Mucosa of descending colon (tissue), 3 donors: Measurements from ENCODE around the gene RPL7A. TPM values are rescaled to one million over a fixed set of nuclear protein-coding genes. Genes with fewer than 3 reads are reported as not detected.
"Not testable (repeated sequence)": the region's sequence is repeated elsewhere in the genome, so short reads cannot be mapped to it uniquely, and the experiment has no call there.

Experiments
- ATAC-seq: fragments of 200-7000 bp; cut with Tn5 transposase; one replicate; pipeline ENCODE4 v1.9.1; 2020; ENCODE audit warnings: mild to moderate bottlenecking, moderate library complexity
- DNase-seq, 3 donors: peaks; one replicate each; pipeline ENCODE4 v3.0.0-alpha.2; 2020
- H3K36me3 ChIP-seq: fragments of 200-600 bp; one replicate; pipeline ENCODE4 v1.8.0; 2021; ENCODE audit warnings: low read depth, mild to moderate bottlenecking
- H3K4me1 ChIP-seq: fragments of 200-600 bp; one replicate; pipeline ENCODE4 v1.8.0; 2021; ENCODE audit warnings: low read depth, mild to moderate bottlenecking
- H3K4me3 ChIP-seq: fragments of 200-600 bp; one replicate; pipeline ENCODE4 v1.8.0; 2021; ENCODE audit warnings: mild to moderate bottlenecking
- H3K9me3 ChIP-seq: fragments of 200-600 bp; one replicate; pipeline ENCODE4 v1.8.0; 2021; ENCODE audit warnings: mild to moderate bottlenecking
- CTCF ChIP-seq: fragments of 200-600 bp; IDR thresholded peaks from one replicate; pipeline ENCODE4 v1.8.0; 2022; ENCODE audit warnings: antibody characterized with exemption, mild to moderate bottlenecking
- intact Hi-C, 2 donors: fragments of 100-400 bp; cut with DNase I in 1 of 2; cut with micrococcal nuclease in 1 of 2; formaldehyde crosslinking; loops; one replicate each; pipeline versions ENCODE4 v1.11.0 to v1.11.1; 2022; cut with DNase I, micrococcal nuclease
- total RNA-seq, 3 donors: library from RNA; stranded (reverse); fragmentation: NEBNext Ultra II Directional in 2 of 3; extraction: Animal tissue kit (Norgen Biotek cat#: 25700) in 2 of 3; gene quantifications; one replicate each; pipeline versions ENCODE4 v1.2.1 to v1.2.4, GENCODE V29; 2021 to 2023
- donor health status: DM: no; HTN: no; CAD: no; lungs with moderate emphysema.
- donor health status: DM: no; HTN: no; CAD: no.
- donor health status: DM: no; HTN: yes; CAD: no.

The RPL7A gene
- total RNA-seq, 3 donors from 2014 or later: 1,420 to 1,482 (median 1,457) TPM

- Histone ChIP-seq H3K4me3 (no peak overlapping the region), H3K36me3 (peaks cover 15% of the 10 kb centered on the region), H3K4me1 (peaks cover 27% of the 10 kb centered on the region), H3K9me3 (no peaks in the 10 kb centered on the region)
- no peak for ATAC-seq
- TF ChIP-seq CTCF: no peak
- DNase-seq: no peak
- intact Hi-C loops: no loop called here
Measured at GRCh38 chr9:133331641-133332380, 16.2 kb upstream of the RPL7A start.

- peaks cover 15% of the 10 kb centered on the region for H3K36me3 ChIP-seq
- DNase-seq: no peak
- no peak for ATAC-seq
- peaks cover 27% of the 10 kb centered on the region for H3K4me1 ChIP-seq
- intact Hi-C loops: no loop called here
- no peak overlapping the region for H3K4me3 ChIP-seq
- TF ChIP-seq CTCF: no peak
- no peaks in the 10 kb centered on the region for H3K9me3 ChIP-seq
Measured at GRCh38 chr9:133332381-133332730, 15.7 kb upstream of the RPL7A start.

GRCh38 chr9:133333011-133333410, 15.0 kb upstream of the RPL7A start:
- TF ChIP-seq CTCF: no peak
- intact Hi-C loops: no loop called here
- peaks cover 15% of the 10 kb centered on the region for H3K36me3 ChIP-seq
- no peak overlapping the region for H3K4me3 ChIP-seq
- no peaks in the 10 kb centered on the region for H3K9me3 ChIP-seq
- H3K4me1 ChIP-seq: peaks cover 27% of the 10 kb centered on the region
- no peak for DNase-seq
- ATAC-seq: no peak

GRCh38 chr9:133333566-133333965, 14.5 kb upstream of the RPL7A start:
- ATAC-seq: no peak
- DNase-seq: no peak
- no peak for TF ChIP-seq CTCF
- H3K4me3 ChIP-seq: no peak overlapping the region
- intact Hi-C loops: no loop called here
- H3K4me1 ChIP-seq: peaks cover 27% of the 10 kb centered on the region
- H3K36me3 ChIP-seq: peaks cover 15% of the 10 kb centered on the region
- H3K9me3 ChIP-seq: no peaks in the 10 kb centered on the region

- DNase-seq (peak; percentile 85 to 87 (median 86)), ATAC-seq (peak; percentile 83)
- no peak for TF ChIP-seq CTCF
- Histone ChIP-seq H3K4me3 (no peak overlapping the region), H3K9me3 (no peaks in the 10 kb centered on the region), H3K36me3 (peaks cover 15% of the 10 kb centered on the region), H3K4me1 (peaks cover 27% of the 10 kb centered on the region)
- intact Hi-C loops: no loop called here
Measured at GRCh38 chr9:133334161-133334560, 13.9 kb upstream of the RPL7A start.

GRCh38 chr9:133334888-133335287, 13.1 kb upstream of the RPL7A start:
- intact Hi-C loops: not testable (repeated sequence)
- peaks cover 15% of the 10 kb centered on the region for H3K36me3 ChIP-seq

More at GRCh38 chr9:133334888-133335287, 13.1 kb upstream of the RPL7A start:
- peaks cover 27% of the 10 kb centered on the region for H3K4me1 ChIP-seq
- not testable (repeated sequence) for H3K9me3 ChIP-seq, ATAC-seq
- H3K4me3 ChIP-seq: peak overlapping the region; percentile 77
- peak in 2 of 3 donors; percentile 12 to 23 for DNase-seq
